Hematopoietic multipotent progenitor cell treated with erythropoietin and hydrocortisone succinate and interleukin-3 and kit ligand, for 4 days (in vitro differentiated cells): ENCODE data around the gene MYOG.

Experiments used
- DNase-seq: peaks from one replicate; pipeline ENCODE4 v3.0.0-alpha.2; 2015

MYOG gene

GRCh38 chr1:203046984-203047630 lies 38.7 kb downstream of the MYOG start:
- peak; percentile 18 for DNase-seq

- DNase-seq = no peak
Observed at GRCh38 chr1:203045821-203046594, 39.8 kb downstream of the MYOG start.

DNA sequence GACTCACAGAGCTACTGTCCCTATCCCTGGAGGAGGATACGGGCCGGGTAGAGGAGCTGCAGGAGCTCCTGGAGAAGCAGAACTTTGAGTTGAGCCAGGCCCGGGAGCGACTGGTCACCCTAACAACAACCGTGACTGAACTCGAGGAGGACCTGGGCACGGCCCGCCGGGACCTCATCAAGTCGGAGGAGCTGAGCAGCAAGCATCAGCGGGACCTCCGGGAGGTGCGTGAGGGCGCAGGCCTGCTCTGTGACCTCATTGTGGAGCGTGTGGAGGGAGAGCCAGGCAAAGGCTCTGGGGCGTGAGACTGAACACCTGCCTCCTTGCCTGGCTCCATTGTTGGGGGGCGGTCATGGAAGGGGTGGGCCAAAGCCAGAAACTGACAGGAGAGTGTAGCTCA lies 40.5 kb downstream of the MYOG start:
- DNase-seq = no peak

DNA sequence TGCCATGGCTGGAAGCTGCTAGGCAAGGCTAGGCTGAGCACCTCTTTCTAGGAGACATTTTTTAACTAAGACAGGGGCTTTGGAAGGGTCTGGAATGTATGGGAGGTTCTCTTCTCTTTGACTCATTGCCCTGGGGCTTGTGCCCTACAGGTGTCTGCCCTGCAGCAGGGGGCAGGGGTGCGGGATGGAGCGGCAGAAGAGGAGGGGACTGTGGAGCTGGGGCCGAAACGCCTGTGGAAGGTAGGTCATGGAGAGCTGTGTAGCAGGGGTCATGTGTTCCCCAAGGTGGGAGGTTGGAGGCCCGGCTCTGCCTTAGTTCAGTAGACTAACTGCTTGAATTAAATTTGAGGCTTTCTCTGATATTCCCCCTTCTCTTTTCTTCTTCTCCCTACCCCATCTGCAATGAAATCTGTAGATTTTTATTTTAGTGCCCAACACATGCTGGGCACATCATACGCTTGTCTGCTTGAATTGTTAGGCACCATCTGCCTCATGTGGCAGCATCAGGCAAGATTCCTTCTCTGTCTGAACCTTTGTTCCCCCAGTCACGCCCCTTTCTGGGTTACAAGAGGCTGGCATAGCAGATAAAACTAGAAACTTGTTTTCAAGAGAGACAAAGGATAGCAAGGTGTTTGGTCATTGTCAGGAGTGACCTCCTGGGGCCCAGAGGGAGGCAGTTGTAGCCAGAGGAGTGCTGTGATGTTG lies 41.1 kb downstream of the MYOG start:
- DNase-seq = no peak

DNA sequence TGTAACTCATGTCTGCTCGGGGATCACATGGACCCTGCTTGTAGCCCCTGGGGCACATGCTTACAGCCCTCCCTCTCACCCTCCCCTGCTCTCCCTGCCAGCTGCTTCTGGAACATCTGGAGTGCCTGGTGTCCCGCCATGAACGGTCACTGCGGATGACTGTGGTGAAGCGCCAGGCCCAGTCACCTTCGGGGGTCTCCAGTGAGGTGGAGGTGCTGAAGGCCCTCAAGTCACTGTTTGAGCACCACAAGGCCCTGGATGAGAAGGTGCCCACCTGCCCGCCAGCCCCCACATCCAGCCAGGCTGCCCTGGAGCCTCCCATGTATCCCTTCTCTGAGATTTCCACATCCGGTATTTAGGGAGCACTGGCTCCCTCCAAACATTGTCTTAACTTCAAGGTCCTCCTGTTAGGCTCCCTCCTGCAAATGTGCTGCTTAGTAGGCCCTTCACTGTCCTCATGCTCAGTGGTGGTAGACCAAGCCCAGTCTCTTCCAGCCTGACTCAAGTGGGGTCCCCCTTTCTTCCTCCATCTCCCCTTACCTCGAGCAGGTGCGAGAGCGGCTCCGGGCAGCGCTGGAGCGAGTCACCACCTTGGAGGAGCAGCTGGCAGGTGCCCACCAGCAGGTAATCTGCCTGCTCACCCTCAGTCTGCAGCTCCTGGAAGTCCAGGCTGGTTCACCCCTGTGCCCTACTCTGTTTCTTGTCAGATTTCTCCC lies 41.8 kb downstream of the MYOG start:
- DNase-seq = no peak

- no peak for DNase-seq
Observed at GRCh38 chr1:203041351-203041932, 44.4 kb downstream of the MYOG start.

DNA sequence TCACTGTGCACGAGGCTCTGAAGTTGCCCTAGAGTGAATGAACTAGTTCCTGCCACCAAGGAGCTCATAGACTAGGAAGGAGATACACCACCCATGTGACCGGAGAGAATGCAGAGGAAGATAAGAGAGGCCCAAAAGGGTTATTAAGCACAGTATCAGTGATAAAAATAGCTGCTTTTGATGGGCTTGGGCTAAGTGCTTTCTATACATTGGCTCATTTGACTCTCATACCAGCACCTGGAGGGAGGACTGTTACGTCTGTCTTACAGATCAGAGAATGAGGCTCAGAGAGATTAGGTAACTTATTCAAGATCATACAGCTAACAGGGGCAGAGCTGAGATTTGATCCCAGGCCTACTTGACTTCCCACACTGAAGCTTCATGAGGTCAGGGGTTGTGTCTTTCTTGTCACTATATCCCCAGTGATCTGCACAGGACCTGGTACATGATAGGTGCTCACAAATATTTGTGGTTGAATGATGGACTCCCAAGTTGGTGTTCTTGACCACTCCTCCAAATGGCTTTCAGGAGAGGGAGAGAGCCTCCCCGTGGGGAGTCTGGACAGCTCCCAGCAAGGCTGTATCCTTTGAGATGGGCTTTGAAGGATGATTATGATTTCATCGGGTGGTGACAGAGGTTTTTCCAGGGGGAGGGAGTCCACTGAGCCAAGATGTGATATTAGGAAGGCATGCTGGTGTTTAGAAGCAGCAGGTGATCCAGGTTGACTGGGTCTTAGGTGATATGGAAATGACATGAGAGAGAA lies 45.1 kb downstream of the MYOG start:
- DNase-seq = peak; percentile 79

DNA sequence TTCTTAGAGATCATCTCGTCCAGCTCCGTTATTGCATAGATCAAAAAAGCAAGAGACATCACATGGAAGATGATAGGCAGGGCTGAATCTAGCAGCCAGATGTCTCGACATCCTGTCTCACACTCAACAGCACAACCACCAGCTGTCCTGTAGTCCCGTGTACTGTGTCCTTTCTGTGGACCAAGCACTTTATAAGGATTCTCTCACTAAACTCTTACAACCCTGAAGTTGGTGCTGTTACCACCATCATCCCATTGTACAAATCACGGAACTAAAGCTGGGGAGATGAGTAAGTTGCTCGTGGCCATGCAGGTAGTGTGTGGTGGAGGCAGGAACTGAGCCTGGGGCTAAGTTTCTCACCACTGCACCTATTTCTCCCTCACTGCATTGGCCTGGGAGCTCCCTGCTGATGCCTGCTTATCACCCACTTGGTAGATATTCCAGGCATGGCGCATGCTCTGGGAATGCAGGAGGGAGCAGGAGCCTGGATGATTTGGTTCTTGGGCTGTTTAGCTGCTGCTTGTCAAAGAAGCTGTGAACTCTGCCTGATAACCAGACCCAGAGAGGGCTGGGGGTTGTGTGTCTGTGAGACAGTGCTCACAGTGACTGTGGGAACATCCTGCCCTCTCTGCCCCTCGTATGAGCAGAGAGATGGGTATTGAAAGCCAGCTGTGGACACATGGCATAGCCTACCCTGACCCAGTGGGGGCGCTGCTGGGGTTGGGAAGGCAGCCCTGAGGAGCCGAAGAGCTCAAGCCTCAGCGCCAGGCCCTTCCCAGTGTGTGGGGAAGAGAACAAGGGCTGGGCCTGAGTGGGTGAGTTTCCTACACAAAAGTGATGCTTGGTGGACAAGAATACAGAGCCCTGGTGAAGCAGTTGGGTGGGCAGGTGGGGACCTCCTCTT lies 46.0 kb downstream of the MYOG start:
- DNase-seq = peak; percentile 58

DNA sequence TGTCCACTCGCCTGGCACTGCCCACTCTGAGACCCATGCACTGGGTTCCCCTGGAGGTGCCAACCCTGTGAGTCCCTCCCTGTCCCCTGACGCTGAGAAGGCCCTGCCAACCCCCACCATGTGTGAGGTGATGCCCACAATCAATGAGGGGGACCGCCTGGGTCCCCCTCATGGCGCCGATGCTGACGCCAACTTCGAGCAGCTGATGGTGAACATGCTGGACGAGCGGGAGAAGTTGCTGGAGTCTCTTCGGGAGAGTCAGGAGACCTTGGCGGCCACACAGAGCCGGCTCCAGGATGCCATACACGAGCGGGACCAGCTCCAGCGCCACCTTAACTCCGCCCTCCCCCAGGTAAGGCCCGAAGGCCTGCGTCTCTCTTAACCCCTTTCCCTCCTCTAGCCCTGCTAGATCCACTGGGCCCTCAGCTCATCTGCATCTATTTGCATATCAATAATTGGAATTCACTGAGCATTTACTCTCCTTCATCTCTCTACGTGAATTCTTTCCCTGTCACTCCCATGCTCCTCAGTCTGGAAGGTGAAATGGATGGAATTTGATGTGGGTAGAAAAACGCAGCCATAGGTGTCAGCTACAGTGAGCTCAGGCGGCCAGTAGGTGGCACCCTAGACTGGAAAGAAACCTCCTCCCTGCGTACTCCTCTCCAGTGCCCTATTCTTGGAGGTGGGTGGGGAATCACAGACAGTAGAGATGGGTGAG lies 46.8 kb downstream of the MYOG start:
- peak; percentile 86 for DNase-seq

- peak; percentile 26 for DNase-seq
Observed at GRCh38 chr1:203038217-203038741, 47.5 kb downstream of the MYOG start.

DNA sequence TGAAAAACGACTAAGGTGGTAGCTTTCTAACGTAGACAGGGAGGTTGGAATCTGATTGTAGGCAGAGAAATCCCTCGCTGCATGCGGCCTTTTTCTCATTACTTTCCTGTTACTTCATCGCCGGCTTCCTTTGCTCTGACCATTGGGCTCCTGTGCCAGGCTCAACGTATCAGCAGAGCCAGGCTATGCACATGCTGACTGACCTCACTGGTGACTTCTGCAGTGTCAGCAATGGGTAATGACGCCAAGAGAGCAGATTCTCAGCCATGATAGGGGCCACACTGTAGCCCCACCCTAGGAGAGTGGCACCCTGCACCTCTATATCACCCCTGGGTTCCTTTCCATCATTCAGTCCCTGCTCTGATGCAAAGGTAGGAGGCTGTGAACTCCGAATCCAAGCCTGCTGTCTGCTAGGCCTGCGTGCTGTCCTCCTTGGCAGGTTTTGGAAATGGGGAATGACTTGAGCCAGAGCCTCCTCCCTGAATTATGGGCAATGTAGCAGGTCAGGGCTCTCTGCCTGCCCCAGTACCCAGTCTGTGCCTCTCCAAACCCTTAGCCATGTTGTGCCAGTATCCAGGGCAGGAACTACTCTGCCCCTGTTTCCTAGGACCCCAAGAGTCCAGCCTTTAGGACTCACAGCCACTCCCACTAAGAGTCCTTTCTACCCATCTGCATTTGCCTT lies 48.2 kb downstream of the MYOG start:
- DNase-seq = no peak

- no peak for DNase-seq
Observed at GRCh38 chr1:203036537-203036936, 49.3 kb downstream of the MYOG start.

GRCh38 chr1:203036135-203036534 lies 49.7 kb downstream of the MYOG start:
- DNase-seq = peak; percentile 40

GRCh38 chr1:203035111-203036000 lies 50.5 kb downstream of the MYOG start:
- no peak for DNase-seq

- DNase-seq = no peak
Observed at GRCh38 chr1:203034422-203035110, 51.2 kb downstream of the MYOG start.

DNA sequence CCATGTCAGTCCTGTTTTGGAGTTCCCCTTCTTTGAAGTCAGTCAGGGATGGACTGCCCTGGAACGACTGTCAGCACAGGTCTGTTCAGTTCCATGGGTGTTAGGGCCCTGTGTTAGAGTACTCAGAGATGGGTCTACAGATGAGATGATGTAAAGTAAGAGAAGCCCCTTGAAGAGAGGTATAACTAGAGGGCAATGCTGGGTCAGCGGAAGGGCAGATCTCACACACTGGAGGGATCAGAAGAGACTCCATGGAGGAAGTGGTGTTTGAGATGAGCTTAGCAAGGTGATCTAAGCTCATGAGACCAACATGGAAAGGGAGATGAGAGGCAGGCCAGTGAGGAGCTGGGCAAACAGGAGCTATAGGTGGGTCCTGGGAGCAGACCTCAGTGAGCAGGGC lies 51.9 kb downstream of the MYOG start:
- no peak for DNase-seq

DNA sequence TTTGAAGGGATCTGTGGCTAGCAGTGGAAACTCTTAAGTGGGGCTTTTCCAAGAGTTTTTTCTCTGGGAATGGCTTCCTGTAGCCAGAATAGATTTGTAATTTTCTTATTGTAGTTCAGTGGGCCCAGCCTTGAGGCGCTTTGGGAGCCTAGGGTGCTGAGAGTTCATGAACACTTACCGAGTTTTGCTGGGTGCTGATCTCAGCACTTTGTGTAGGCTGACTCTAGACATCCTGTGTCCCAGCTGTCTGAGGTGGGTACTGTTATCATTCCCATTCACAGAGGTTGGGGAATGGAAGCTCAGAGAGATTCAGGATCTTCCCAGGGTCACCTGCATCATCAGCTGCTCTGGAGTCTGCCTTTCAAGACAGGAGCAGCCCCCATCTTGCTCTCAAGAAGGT lies 52.5 kb downstream of the MYOG start:
- no peak for DNase-seq
